Kidney glomerular epithelial cell (primary cell): Measurements from ENCODE around the gene UNK.
"Not testable (repeated sequence)": the region's sequence is repeated elsewhere in the genome, so short reads cannot be mapped to it uniquely, and the experiment has no call there.

ENCODE experiments used
- DNase-seq: peaks from one replicate; lab custom pipeline; 2025; lab: John Stamatoyannopoulos, UW

Gene UNK

DNA sequence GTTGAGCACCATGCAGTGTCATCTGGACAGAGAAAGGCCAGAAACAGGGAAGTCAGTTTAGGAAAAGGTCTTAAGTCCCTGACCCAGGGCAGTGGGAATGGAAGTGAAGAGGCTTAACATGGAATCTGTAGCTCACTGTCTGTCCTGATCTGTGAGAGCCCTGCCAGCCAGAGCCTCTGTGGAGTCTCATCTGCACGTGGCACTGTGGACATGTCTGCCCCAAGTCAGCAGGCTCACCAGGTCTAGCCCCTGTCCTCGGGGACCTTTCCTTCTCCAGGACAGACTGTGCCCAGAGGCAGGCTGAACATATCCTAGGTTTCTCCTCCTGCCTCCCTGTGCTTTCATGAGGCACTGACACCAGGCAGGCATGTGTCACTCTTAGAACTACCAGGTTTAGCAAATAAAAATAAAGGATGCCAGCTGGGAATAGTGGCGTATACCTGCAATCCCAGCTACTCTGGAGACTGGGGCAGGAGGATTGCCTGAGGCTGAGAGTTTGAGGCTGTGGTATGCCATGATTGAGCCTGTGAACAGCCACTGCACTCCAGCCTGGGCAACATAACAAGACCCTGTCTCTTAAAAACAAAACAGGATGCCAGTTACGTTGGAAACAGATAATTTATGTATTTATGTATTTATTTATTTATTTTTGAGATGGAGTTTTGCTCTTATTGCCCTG lies 22.4 kb downstream of the UNK start:
- DNase-seq = no peak

DNA sequence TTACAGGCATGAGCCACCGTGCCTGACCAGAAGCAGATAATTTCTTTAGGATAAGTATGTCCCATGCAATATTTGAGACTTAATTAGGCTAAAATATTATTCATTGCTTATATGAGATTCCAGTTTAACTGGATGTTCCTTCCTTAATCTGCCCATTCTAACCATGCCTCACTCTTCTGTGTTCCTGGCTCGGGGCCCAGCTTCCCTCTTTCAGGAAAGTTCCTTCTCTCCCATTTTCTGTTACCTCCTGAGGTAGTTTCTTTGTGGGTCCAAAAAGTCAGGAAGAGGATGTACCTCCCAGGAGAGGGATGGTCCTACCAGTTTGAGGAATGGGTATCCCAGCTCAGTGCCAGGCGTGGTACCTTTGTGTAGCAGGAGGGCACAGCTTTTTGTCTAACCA lies 23.3 kb downstream of the UNK start:
- no peak for DNase-seq

DNA sequence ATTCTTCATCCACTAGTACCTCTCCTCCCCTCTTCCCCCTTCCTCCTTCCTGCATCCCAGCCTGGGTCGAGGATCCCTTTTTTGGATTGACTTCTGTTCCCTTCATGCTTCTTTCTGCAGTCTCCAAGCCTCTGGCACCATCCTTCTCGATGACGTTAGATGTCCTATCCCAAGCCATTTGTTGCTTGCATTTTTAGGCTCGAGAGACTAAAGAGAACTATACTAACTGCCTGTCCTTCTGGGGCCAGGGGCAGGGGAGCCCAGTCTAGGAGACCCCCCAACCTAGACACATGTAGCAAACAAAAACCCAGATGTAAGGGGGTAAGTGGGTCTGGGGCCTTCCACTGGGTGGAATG lies 23.9 kb downstream of the UNK start:
- DNase-seq = no peak

DNA sequence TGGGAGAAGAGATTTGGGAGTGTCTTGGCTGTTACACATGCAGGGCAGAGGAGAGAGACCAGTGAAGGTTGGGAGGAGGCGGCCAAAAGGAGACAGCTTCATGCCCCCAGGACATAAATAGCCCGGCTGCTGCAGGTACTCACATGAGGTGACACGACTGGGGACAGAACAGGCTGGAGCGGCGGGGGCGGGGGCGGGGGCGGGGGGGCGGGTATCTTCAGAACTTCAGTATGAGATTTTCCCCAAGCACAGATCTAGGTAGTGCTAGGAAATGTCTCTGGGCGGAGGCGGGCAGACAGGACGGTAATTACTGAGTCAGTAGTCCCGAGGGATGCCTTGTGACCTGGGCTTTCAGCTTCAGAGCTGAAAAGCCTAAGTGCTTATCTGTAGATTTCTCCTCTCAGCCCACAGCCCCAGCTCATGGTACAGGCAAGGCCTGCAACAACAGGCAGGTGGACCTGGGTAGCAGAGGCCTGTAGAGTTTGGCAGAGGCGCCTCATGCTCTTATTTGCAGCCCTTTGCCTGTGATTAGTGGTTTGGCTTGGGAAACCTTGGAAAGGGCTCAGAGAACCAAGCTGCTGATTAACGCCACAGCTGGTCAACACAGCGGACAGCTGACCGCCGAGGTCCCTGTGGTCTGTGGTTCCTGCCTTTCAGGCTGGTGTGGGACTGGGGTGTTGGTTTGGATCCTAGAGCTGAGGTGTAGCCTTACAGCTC lies 24.5 kb downstream of the UNK start:
- no peak for DNase-seq

DNA sequence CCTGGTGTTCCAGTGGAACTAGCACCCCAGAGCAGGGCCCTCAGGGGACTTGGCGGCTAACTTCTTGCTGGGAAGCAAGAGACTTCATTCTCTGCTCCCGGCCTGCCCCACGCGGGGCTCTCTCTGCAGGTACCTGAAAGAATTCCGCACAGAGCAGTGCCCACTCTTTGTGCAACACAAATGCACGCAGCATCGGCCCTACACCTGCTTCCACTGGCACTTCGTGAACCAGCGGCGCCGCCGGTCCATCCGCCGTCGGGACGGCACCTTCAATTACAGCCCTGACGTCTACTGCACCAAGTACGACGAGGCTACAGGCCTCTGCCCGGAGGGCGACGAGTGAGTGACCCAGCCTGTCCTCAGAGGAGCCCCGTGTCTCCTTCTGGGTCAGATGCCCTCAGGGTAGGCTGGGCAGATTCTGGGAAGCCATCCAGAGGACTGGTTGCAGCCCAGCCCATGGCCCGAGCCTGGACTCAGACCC lies 25.1 kb downstream of the UNK start:
- DNase-seq = no peak

DNA sequence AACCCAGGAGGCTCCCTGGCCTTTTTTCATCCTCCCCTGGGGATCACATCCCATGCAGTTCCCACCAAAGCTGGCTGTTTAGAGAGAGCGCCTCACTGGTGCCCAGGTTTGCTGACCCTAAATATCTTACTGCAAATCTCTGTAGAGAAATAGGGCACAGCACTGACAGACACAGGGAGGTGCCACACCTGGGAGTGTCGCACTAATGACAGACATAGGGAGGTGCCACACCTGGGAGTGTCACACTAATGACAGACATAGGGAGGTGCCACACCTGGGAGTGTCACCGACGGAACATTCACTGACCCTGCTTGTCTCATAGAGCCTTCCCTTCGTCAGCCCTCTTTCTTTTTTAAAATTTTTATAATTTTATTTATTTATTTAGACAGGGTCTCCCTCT lies 25.6 kb downstream of the UNK start:
- no peak for DNase-seq

DNA sequence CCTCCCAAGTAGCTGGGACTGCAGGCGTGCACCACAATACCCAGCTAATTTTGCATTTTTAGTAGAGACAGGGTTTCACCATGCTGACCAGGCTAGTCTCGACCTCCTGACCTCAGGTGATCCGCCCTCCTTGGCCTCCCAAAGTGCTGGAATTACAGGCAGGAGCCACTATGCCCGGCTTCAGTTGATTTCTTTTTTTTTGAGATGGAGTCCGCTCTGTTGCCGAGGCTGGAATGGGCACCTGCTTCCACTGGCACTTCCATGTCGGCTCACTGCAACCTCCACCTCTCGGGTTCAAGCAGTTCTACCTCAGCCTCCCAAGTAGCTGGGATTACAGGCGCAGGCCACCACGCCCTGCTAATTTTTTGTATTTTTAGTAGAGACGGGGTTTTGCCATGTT lies 26.1 kb downstream of the UNK start:
- not testable (repeated sequence) for DNase-seq

DNA sequence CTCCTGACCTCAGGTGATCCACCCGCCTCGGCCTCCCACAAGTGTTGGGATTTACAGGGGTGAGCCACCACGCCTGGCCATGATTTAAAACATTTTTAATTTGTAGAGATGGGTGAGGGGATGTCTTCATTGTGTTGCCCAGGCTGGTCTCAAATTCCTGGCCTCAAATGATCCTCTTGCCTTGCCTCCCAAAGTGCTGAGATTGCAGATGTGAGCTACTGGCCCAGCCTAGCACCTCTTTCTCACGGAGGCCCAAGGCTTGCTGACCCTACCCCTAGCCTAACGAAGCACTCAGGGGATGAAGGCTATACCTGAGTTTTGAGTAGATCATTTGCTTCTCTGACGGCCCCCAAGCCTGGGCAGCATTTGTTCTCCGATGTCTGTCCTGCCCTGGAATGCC lies 26.6 kb downstream of the UNK start:
- no peak for DNase-seq

DNA sequence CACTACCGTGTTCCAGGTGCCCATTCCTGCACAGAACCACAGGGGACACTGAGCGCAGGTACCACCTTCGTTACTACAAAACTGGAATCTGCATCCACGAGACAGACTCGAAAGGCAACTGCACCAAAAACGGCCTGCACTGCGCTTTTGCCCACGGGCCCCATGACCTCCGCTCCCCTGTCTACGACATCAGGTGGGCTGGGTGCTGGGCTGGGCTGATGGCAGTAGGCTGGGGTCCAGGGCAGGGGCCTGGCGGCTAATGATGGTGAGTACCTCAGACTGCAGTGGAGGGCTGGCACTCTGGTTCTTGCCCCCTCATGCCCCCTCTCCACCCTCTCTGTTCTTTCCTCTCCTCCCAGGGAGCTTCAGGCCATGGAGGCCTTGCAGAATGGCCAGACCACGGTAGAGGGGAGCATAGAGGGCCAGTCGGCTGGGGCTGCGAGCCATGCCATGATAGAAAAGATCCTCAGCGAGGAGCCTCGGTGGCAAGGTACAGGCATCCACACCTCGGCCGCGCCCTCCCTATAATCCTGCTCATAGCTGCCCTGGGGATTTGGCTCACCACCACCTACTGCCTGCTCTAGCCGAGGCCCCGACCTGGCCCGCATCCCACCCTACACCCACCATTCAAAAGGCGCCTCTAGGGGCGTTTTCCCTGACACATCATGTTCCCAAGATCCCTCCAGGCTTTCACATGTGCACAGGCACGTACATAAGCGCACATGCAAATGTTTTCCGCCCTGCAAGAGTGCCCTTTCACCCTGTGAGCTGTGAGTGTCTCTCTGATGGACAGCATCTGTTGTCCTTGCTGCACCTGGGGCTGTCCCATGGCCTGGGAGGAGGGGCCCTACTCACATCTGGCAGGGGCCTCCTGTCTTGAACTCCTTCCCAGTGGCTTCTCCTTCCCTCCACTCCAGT lies 27.7 kb downstream of the UNK start:
- no peak for DNase-seq

DNA sequence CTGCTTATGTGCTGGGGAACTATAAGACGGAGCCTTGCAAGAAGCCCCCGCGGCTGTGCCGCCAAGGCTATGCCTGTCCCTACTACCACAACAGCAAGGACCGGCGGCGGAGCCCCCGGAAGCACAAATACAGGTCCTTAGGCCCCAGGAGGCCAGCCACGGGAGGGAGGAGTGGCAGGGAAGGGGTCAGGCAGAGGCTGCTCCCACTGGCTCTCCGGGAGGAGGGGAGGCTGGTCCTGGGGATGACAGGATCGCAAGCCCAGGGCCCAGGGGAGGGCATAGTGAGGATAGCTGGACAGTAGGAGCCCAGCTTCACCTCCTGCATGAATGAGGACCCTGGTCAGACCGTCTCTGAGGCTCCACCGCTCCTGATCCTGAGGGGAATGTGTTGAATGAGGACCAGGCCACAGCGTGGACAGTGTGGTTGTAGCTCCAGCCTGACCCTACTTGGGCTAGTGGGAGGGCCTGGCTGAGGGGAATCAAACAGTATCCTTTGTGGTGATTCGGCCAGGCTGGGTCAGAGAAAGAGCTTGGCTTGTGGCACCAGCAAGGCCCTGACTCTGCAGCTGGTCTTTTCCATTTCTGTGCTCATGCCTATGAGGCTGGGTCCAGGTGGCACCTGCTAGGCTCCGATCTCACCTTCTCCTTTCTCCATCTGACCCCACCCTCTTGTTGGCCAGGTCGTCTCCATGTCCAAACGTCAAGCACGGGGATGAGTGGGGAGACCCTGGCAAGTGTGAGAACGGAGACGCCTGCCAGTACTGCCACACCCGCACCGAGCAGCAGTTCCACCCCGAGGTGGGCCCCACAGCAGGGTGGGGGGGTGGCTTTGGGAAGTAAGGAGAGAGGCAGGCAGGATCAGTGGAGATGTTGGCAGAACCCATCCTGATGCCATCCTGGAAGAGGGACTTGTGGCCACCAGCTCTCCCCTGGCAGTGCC lies 28.7 kb downstream of the UNK start:
- DNase-seq = no peak

DNA sequence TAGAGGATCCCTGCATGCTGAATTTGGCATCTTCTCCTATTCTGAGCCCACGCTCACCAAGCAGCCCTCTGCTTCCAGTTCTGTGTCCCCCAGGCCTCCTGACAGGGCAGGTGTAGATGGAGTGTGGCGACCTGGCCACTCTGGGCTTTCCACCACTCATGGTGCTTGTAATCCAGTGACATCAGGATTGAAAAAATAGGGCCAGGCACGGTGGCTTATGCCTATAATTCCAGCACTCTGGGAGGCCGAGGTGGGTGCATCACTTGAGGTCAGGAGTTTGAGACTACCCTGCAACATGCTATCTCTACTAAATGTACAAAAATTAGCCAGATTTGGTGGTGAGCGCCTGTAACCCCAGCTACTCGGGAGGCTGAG lies 29.4 kb downstream of the UNK start:
- DNase-seq = no peak

DNA sequence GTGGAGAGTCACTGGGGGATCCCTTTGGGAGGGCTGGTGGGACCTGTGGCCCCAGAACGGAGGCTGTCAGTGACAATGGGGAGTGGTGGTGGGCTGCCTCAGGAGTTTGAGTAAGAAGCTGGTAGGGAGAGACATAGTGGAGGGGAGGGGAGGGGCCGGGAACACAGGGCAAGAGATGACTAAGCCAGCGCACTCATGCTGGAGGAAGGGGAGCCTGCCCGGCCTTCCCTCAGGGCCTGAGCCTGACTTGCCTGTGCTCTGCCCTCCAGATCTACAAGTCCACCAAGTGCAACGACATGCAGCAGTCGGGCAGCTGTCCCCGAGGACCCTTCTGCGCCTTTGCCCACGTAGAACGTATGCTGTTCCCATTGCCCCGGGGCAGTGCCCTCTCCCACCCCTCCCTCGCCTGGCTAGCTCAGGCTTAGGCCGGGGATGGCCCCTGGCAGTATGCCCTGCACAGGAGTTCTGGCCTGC lies 30.3 kb downstream of the UNK start:
- no peak for DNase-seq

DNA sequence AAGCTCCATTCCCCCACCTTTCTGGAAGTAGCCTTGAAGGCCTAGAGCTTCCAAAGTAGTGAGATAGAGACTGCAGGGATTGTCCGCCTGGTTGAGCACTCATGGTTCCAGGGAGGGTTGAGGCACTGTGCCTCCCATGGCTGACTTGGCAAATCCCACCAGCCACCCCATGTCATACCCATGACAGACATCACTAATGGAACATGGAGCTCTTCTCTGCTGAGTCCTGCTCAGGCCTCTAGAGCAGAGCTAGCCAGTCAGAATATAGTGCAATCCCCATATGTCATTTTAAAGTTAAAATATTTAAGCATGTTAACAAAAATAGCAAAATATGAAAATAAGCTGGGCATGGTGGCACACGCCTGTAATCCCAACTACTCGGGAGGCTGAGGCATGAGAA lies 30.8 kb downstream of the UNK start:
- DNase-seq = no peak

DNA sequence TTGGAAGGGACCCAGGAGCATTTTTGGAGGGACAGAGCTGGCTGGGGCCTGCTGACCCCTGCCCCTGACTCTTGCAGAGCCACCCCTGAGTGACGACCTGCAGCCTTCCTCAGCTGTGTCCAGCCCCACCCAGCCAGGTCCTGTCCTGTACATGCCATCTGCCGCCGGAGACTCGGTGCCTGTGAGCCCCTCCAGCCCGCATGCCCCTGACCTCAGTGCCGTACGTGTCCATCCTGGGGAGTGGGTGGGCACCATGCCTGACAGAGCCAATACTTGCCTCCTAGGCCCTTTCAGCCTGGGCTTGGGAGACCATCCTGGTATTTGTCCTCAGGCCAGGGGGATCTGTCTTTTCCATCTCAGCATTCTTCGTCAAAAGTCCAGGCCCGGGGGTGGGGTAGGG lies 32.1 kb downstream of the UNK start:
- DNase-seq = no peak

DNA sequence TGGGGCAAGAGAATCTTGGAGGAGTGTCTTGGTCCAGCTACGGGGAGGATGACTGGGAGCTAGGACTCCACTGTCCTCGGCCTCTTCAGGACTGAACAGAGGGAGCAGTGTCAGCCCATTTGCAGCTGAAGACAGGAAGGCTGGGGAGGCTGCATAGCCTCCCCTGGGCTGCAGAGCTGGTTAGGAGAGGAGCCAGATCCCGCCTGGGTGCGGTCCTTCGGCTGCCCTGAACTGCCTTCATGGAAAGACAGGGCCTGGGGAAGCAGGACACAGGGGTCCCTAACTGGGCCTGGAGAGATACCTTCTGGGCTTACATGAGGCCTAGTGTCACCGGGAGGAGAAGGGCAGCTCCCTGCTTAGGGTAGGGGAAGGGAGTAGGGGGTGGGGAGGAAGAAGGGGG lies 33.0 kb downstream of the UNK start:
- no peak for DNase-seq

DNA sequence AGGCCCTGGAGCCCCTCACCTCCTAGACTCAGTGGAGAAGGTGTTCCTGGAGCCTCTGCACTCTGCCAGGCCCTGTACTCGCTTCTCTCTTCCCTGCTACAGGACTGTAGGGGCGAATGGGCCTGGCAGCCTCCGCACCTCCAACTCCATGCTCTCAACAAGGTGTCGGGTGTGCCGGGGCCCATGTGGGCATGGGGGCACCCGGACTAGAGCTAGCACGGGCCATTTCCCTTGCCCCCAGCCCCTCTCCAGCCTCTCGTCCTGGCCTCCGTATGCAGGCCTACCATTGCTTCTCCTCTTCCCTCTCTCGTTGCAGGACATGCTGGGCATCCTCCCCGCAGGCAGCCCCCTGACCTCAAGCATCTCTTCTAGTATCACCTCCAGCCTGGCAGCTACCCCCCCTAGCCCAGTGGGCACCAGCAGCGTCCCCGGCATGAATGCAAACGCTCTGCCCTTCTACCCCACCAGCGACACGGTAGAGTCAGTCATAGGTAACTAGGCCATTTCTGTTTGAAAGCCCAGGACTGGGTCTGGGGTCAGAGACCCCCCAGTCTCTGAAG lies 33.8 kb downstream of the UNK start:
- no peak for DNase-seq

DNA sequence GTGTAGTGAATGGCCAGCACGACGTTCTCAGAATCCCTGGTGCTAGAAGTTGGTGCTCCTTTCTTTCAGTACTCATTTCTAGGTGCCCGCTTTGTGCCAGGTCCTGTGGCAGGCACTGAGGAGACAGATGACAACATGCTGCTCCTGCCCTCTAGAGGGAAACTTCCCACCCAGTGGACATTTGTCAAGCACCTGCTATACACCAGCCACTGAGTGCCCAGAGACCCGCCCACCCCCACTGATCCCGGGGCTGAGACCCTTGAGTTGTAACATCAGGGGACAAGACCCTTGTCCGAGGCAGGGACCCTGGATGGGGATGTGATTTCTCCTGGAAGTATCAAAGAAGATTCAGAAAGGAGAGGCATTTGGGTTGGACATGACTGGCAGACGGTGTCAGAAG lies 34.5 kb downstream of the UNK start:
- DNase-seq = no peak

DNA sequence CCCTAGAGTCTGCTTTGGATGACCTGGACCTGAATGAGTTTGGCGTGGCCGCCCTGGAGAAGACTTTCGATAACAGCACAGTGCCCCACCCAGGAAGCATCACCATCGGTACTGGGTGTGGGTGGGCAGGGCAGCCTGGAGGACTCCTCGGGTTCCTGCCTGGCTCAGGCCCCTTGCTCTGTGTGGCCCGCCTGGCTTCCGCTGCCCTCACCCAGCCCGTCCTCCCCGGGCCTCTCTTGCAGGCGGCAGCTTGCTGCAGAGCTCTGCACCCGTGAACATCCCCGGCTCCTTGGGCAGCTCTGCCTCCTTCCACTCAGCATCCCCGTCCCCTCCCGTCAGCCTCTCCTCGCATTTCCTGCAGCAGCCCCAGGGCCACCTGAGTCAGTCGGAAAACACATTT lies 35.1 kb downstream of the UNK start:
- DNase-seq = no peak

DNA sequence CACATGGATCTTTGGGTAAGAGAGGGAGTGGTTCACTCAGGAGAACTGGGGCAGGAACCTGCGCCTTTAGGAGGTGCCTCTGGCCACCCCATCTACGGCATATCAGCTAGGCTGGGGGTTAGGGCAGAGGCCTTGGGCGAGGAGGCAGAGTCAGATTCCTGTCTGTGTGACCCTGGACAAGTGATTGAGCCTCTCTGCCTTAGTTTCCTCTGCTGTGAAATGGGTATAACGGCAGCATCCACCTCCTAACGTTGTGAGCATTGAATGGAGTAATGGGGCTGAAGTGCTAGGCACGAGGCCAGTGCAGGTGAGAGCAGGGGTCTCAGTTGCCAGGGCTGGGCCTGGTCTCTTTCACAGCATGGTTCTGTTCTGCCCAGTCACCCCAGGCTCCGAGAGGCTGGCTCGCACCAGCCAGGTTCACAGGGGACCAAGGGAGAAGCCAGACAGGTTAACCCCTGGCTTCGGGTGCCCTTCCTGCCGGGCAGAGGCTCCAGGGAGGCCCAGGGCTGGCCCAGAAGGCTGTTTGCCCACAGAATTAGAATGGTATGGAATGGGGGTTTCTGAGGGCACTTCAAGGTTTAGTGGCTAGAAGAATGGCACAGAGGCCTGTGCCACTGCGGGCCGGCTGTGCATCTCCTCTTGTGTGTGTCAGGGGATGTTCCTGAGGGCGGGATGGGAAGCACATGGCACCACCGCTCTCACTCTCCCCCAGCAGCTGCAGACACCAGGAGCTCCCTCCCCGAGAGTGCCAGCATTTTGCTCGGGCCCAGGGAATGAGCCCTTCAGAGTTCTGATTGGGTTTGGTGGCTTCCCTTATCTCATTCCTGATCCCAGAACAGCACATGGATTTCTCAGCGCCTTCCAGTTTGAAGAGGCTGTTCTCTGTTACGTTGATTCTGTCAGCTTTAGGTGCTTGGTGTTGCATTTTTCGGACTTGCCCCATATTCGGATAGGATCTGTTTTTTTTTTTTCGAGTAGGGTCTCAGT lies 35.8 kb downstream of the UNK start:
- DNase-seq = no peak

DNA sequence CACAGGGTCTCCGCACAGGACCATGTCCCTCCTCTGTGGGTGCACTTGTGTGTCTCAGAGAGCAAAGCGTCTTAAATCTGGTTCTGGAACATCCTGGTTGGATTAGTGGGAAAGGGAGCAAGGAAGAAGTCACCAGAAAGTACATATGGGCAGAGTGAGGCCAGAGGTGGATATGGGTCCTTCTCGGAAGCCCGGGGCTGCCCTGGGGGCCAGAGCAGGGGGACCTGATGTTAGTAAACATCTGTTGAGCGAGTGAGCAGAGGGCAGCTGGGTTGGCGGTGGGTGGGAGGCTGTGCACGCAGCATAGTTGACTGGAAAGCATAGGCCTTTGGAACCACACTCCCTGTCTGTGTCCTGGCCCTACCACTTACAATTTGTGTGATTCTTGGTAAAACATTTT lies 36.9 kb downstream of the UNK start:
- no peak for DNase-seq
